GM18517 (cell line): ENCODE measurements around the gene EME1.
"Not testable (repeated sequence)": the region's sequence is repeated elsewhere in the genome, so short reads cannot be mapped to it uniquely, and the experiment has no call there.

Source experiments
- ATAC-seq: cut with Tn5 transposase; IDR thresholded peaks from one replicate; pipeline ENCODE4 v1.9.1; 2021; ENCODE audit warnings: mild to moderate bottlenecking, moderate library complexity; ENCODE audit not compliant: unreplicated experiment

EME1 gene

GRCh38 chr17:50423553-50424159 is 50.6 kb downstream of the EME1 start:
- no peak for ATAC-seq

DNA sequence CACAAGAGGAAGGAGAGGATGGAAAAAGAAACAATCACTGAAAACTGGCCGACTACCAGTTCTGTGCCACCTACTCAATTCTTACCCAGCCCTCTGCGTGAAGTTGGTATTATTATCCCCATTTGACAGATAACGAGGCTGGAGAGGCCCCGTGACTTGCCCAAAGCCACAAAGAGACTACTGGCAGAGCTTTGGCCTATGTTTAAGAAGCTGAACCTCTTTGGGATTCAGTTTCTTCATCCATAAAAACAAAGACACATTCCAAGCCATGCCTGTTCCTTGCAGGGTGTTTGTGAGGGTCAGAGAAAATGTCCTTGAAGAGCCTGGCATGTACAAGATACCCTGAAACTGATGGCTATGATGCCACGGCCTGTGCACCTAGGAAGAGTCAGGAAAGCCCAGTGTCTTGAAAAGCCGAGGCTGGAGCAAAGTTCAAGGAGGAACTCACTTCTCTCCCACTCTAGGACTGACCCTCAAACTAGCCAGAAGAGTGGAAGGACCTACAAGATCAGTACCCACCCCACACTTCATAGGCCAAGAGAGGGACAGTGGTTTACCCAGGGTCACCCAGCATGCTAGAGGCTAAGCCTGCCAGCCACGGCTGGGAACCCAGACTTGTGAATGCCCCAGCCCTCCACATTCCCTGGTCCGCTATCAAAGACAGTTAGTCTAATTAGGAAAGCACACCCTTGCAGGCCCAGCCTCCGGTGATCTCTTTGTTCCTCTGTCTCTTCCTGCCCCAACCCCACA is 51.4 kb downstream of the EME1 start:
- no peak for ATAC-seq

- ATAC-seq, result no peak
These were observed 52.1 kb downstream of the EME1 start for GRCh38 chr17:50424996-50425681.

DNA sequence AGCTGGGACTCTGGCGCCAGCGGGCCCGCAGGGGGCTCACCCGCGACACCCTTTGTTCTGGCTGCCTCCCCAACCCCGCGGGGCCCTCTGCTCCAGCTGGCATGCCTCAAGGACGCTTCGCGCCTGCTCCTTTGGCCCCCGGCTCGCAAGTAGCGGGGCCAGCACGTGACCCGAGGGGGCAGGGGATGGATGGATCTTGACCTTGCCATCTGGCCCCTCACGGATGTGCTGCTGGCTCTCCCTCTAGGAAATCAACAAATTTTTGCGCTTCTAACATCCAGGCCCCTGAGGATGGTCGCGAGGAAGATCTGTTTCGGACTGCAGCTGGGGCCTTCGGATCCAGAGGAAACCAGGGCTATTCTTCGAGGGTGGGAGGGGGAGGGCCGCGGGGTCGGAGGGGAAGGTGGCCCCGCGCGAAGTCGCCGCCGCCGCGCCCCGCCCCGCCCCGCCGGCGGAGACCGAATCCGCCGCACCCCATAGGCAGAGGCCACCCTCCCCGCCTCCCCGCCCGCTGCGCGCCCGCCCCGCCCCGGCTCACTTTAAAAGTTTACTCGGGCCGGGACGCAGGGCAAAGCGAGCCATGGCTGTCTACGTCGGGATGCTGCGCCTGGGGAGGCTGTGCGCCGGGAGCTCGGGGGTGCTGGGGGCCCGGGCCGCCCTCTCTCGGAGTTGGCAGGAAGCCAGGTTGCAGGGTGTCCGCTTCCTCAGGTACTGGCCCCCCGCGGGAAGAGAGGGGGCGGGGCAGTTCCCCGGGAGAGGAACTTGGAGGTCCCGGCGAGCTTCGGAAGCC is 52.8 kb downstream of the EME1 start, which contains the start of gene ACSF2:
TSS of gene ACSF2 (plus strand) at position 537 of the 790 bp plus-strand sequence. CDS start at position 581, 44 bp downstream.
- ATAC-seq, result no peak

DNA sequence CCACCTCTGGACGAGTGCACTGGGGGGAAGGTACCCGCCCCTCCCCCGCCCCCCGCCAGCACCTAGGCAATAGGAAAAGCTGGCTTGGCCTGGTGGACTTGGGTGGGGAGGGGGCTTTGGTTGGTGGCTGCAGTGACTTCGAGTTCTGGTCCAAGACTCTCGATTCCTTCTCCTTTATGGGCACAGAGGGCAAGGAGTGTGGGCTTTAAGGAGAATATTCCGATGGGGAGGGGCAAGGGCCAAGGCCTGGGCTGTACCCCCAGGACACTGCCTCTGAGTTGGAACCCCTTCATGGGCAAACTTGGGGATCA is 53.4 kb downstream of the EME1 start:
- no peak for ATAC-seq

DNA sequence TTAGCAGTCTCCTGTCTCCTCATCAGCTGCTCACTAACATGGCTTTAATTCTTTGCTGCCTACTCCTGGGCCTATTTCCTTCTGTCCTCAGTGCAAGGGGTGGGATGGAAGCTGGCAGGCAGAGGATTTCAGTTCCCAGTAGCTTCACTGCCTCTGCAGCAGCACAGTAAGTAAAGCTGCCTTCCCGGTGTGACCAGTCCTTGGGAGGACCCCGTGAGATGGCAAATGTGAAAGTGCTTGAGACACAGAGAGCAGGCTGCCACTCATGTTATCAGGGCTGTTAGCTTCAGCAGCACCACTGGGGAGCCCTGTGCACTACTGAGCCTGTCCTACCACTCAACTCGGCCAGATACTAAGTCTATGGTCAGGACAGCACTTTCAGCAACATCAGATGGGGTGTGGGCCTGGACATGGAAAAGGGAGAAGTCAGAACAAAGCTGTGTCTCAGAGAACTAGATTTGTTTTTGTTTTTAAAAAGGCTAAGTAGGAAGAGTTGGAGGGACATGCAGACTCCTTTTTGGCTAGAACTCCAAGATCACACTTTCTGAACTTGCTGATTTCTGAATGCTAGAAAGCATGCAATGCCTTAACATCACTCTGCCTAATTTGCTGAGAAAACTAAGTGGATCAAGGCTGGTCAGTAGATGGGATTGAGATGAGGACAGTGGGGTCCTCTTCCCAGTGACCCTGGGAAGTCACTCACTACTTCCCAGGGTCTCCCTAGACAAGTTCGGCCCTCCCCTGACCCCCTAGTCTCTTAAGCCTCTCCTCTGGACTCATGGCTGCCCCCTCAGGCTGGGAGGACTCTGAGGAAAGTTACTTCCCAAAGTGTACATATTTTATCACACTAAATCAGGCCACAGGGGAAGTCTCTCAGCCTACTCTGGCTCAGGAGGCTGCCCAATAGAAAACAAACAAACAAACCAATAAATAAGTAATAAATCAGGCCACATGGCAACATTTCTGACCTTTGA is 54.1 kb downstream of the EME1 start:
- no peak for ATAC-seq

GRCh38 chr17:50428126-50428525 is 55.1 kb downstream of the EME1 start:
- ATAC-seq, result not testable (repeated sequence)

DNA sequence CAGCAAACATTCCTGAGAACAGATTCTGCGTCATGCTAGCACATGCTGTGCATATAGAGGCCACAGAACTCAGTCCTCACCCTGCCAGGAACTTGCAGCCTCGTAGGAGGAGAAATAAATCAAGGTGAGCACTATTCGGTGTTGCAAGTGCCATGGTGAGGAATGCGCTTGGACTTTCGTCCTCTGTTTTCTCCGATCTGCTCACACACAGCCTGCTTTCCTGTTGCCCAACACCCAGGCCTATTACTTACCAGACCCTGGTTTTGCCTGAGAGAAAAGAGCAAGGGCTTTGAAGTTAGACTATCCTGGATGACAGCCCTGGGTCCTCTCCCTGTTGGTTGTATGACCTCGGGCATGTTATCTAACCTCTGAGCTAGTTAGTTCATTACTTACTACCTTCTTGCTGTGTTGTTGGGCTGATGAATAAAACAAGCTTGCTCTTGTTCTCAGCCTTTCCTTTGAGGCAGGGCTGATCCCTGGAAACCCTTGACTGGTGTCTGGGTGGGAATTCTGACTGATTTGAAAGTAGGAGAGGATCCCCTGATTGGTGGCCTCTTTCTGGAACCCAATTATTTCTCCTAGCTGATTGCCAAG is 55.9 kb downstream of the EME1 start:
- no peak for ATAC-seq

GRCh38 chr17:50429793-50430192 is 56.8 kb downstream of the EME1 start:
- ATAC-seq, result no peak
